Astrocyte (in vitro differentiated cells and primary cell): ENCODE measurements around the gene PPP1R14C. TPM values are rescaled to one million over a fixed set of nuclear protein-coding genes. Genes with fewer than 3 reads are reported as not detected.

Experiments used
- DNase-seq: peaks from one replicate; pipeline ENCODE4 v3.0.0-alpha.2; 2010; ENCODE audit warnings: low read depth
- FAIRE-seq: peaks from 2 replicates; lab custom pipeline; 2011; peaks lifted over from hg19 to GRCh38; lab: Jason Lieb, UNC
- H2AFZ ChIP-seq: 2 replicates; pipeline ENCODE4 v1.6.0; 2012; ENCODE audit warnings: low read depth, low read length, inconsistent platforms
- H3K27ac ChIP-seq: 2 replicates; pipeline ENCODE4 v1.5.1; 2011; ENCODE audit warnings: low read depth, low read length, inconsistent platforms
- H3K27me3 ChIP-seq: 2 replicates; pipeline ENCODE4 v1.6.0; 2011; ENCODE audit warnings: low read length, inconsistent platforms; ENCODE audit not compliant: insufficient read depth
- H3K36me3 ChIP-seq: 2 replicates; pipeline ENCODE4 v1.5.1; 2011; ENCODE audit warnings: low read length, inconsistent platforms; ENCODE audit not compliant: insufficient read depth
- H3K4me1 ChIP-seq: 2 replicates; pipeline ENCODE4 v1.5.1; 2011; ENCODE audit warnings: low read length, inconsistent platforms; ENCODE audit not compliant: insufficient read depth
- H3K4me2 ChIP-seq: 2 replicates; pipeline ENCODE4 v1.6.0; 2012; ENCODE audit warnings: low read length, inconsistent platforms
- H3K4me3 ChIP-seq: 2 replicates; pipeline ENCODE4 v1.5.1; 2011; ENCODE audit warnings: low read depth, mild to moderate bottlenecking, low read length, inconsistent platforms; ENCODE audit not compliant: insufficient read depth
- H3K79me2 ChIP-seq: 2 replicates; pipeline ENCODE4 v1.6.0; 2012; ENCODE audit warnings: mild to moderate bottlenecking, low read length, inconsistent platforms; ENCODE audit not compliant: insufficient read depth
- H3K9ac ChIP-seq: 2 replicates; pipeline ENCODE4 v1.6.0; 2012; ENCODE audit warnings: mild to moderate bottlenecking, low read length, inconsistent platforms
- H3K9me3 ChIP-seq: 2 replicates; pipeline ENCODE4 v1.5.1; 2012; ENCODE audit warnings: low read depth, mild to moderate bottlenecking, low read length, inconsistent platforms; ENCODE audit not compliant: insufficient read depth
- H4K20me1 ChIP-seq: 2 replicates; pipeline ENCODE4 v1.6.0; 2012; ENCODE audit warnings: low read length, inconsistent platforms; ENCODE audit not compliant: insufficient read depth
- H3K27ac Mint-ChIP-seq: one replicate; pipeline ENCODE4 v1.8.0; 2021; ENCODE audit warnings: mild to moderate bottlenecking, mixed read lengths; ENCODE audit not compliant: unreplicated experiment
- H3K27me3 Mint-ChIP-seq: one replicate; pipeline ENCODE4 v1.8.0; 2021; ENCODE audit warnings: low read depth, mixed read lengths; ENCODE audit not compliant: unreplicated experiment
- H3K36me3 Mint-ChIP-seq: one replicate; pipeline ENCODE4 v1.8.0; 2021; ENCODE audit warnings: low read depth, mixed read lengths; ENCODE audit not compliant: unreplicated experiment
- H3K4me1 Mint-ChIP-seq: one replicate; pipeline ENCODE4 v1.8.0; 2021; ENCODE audit warnings: low read depth, mixed read lengths; ENCODE audit not compliant: unreplicated experiment
- H3K4me3 Mint-ChIP-seq: one replicate; pipeline ENCODE4 v1.8.0; 2021; ENCODE audit warnings: mild to moderate bottlenecking, moderate library complexity, mixed read lengths; ENCODE audit not compliant: unreplicated experiment
- H3K9me3 Mint-ChIP-seq: one replicate; pipeline ENCODE4 v1.8.0; 2021; ENCODE audit warnings: mild to moderate bottlenecking, mixed read lengths; ENCODE audit not compliant: unreplicated experiment
- CTCF ChIP-seq: IDR thresholded peaks from 2 replicates; pipeline ENCODE4 v1.5.1; 2011; ENCODE audit warnings: low read depth, mild to moderate bottlenecking, inconsistent platforms, low read length, moderate library complexity; ENCODE audit not compliant: insufficient read depth
- EZH2 ChIP-seq: IDR thresholded peaks from 2 replicates; pipeline ENCODE4 v1.6.1; 2012; ENCODE audit warnings: mild to moderate bottlenecking, low read length, inconsistent platforms; ENCODE audit not compliant: insufficient read depth
- total RNA-seq: library from RNA; stranded (reverse); gene quantifications from 2 replicates; pipeline ENCODE4 v1.2.1, GENCODE V29; 2021

PPP1R14C gene
- total RNA-seq, 1 donor from 2014 or later: 3.9 TPM

DNA sequence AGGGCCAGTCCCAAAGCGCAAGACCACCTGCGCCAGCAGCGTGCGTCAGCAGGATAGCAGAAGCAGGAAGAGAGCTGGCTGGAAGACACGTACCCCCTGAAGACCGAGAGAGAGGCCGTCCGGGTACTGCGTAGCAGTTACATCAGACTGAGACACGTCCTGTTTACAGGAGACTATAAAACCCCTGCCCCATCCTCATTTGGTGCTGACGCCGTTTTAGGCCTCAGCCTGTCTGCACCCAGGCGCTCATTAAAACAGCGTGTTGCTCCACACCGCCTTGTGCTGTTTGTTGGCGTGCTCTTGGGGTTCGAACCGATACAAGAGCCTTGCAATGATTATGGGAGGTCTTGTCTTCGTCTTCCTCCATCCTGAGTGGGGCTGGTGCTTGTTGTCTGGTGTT is 42.1 kb upstream of the PPP1R14C start:
- no peaks in the 10 kb centered on the region for H3K9me3 ChIP-seq
- Mint-ChIP-seq H3K36me3 (no peaks in the 10 kb centered on the region), H3K27me3 (peaks cover 6% of the 10 kb centered on the region), H3K27ac (no peak overlapping the region), H3K4me3 (no peak overlapping the region), H3K9me3 (no peaks in the 10 kb centered on the region), H3K4me1 (no peaks in the 10 kb centered on the region)
- H4K20me1 ChIP-seq: no peaks in the 10 kb centered on the region
- no peak for DNase-seq
- H3K79me2 ChIP-seq: no peaks in the 10 kb centered on the region
- FAIRE-seq: no peak
- no peaks in the 10 kb centered on the region for H3K36me3 ChIP-seq
- no peak overlapping the region for H3K4me2 ChIP-seq
- H2AFZ ChIP-seq: no peak overlapping the region
- H3K9ac ChIP-seq: no peak overlapping the region
- peaks cover 9% of the 10 kb centered on the region for H3K27me3 ChIP-seq
- H3K4me1 ChIP-seq: no peaks in the 10 kb centered on the region
- no peak overlapping the region for H3K27ac ChIP-seq
- no peak for TF ChIP-seq CTCF
- no peak for TF ChIP-seq EZH2
- H3K4me3 ChIP-seq: no peak overlapping the region

- no peak overlapping the region for H3K27ac Mint-ChIP-seq
- no peak overlapping the region for H3K4me2 ChIP-seq
- no peak for DNase-seq
- FAIRE-seq: no peak
- H3K9ac ChIP-seq: no peak overlapping the region
- H3K4me1 Mint-ChIP-seq: no peaks in the 10 kb centered on the region
- no peaks in the 10 kb centered on the region for H4K20me1 ChIP-seq
- peaks cover 2% of the 10 kb centered on the region for H3K27me3 ChIP-seq
- H3K4me1 ChIP-seq: no peaks in the 10 kb centered on the region
- no peaks in the 10 kb centered on the region for H3K9me3 Mint-ChIP-seq
- no peak overlapping the region for H2AFZ ChIP-seq
- no peak overlapping the region for H3K27ac ChIP-seq
- H3K36me3 Mint-ChIP-seq: no peaks in the 10 kb centered on the region
- H3K79me2 ChIP-seq: no peaks in the 10 kb centered on the region
- H3K4me3 Mint-ChIP-seq: no peak overlapping the region
- TF ChIP-seq CTCF: no peak
- no peak for TF ChIP-seq EZH2
- no peak overlapping the region for H3K4me3 ChIP-seq
- H3K27me3 Mint-ChIP-seq: peaks cover 11% of the 10 kb centered on the region
- no peaks in the 10 kb centered on the region for H3K36me3 ChIP-seq
- no peaks in the 10 kb centered on the region for H3K9me3 ChIP-seq
Observed at GRCh38 chr6:150102750-150103270, 40.0 kb upstream of the PPP1R14C start.

DNA sequence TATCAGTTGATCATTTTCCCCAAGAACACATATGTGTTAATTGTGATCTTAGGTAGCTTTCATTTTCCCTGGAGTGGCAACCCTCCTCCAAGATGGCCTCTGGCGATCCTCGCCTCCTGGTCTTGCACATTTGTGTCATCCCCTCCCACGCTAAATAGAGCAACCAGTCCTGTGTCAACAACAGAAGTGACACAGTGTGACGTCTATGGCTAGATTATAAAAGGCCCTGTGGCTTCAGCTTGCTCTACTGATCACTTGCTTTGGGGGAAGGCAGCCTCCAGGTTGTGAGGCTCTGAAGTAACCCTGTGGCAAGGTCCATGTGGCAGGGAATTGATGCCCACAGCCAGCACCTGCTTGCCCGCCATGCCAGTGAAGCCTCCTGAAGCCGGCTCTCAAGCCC is 30.6 kb upstream of the PPP1R14C start:
- no peak overlapping the region for H3K4me3 ChIP-seq
- H3K4me1 ChIP-seq: no peaks in the 10 kb centered on the region
- H3K27ac ChIP-seq: no peak overlapping the region
- no peaks in the 10 kb centered on the region for H3K36me3 Mint-ChIP-seq
- H3K9me3 ChIP-seq: no peaks in the 10 kb centered on the region
- no peak overlapping the region for H3K4me3 Mint-ChIP-seq
- FAIRE-seq (no peak), DNase-seq (no peak)
- no peak overlapping the region for H3K4me2 ChIP-seq
- peaks cover 7% of the 10 kb centered on the region for H3K27me3 ChIP-seq
- peaks cover 23% of the 10 kb centered on the region for H3K27me3 Mint-ChIP-seq
- H3K27ac Mint-ChIP-seq: no peak overlapping the region
- H3K9me3 Mint-ChIP-seq: peaks cover 6% of the 10 kb centered on the region
- no peaks in the 10 kb centered on the region for H3K4me1 Mint-ChIP-seq
- H3K36me3 ChIP-seq: no peaks in the 10 kb centered on the region
- no peaks in the 10 kb centered on the region for H3K79me2 ChIP-seq
- no peak overlapping the region for H3K9ac ChIP-seq
- H4K20me1 ChIP-seq: no peaks in the 10 kb centered on the region
- TF ChIP-seq CTCF (no peak), EZH2 (no peak)
- H2AFZ ChIP-seq: no peak overlapping the region
